Activated CD8-positive, alpha-beta T cell treated with anti-CD3 and anti-CD28 coated beads, Interleukin-2, amount 10 ng/mL, durations not matched to agents 7 days and 5 days (primary cell): ENCODE results near the gene BOD1. TPM values are rescaled to one million over a fixed set of nuclear protein-coding genes. Genes with fewer than 3 reads are reported as not detected.

Experiments used
- ATAC-seq: fragments of 150-1000 bp; cut with Tn5 transposase; one replicate; pipeline ENCODE4 v1.10.0; 2021; ENCODE audit warnings: moderate library complexity
- CTCF ChIA-PET: fragments of 350-600 bp; sonication (Branson Sonifier 250); formaldehyde crosslinking; loops from one replicate; lab custom pipeline; 2021; ENCODE audit warnings: antibody characterized with exemption; lab: Charles Lee
- POLR2A ChIA-PET: fragments of 350-600 bp; sonication (Branson Sonifier 250); formaldehyde crosslinking; loops from one replicate; lab custom pipeline; 2021; ENCODE audit warnings: antibody characterized with exemption; lab: Charles Lee
- DNase-seq: peaks from one replicate; pipeline ENCODE4 v3.0.0-alpha.2; 2020
- H3K27ac Mint-ChIP-seq: one replicate; pipeline ENCODE4 v1.8.0; 2021; ENCODE audit warnings: mild to moderate bottlenecking, mixed read lengths
- H3K27me3 Mint-ChIP-seq: one replicate; pipeline ENCODE4 v1.8.0; 2021; ENCODE audit warnings: low read depth, mixed read lengths
- H3K36me3 Mint-ChIP-seq: one replicate; pipeline ENCODE4 v1.8.0; 2021; ENCODE audit warnings: low read depth, mixed read lengths
- H3K4me1 Mint-ChIP-seq: one replicate; pipeline ENCODE4 v1.8.0; 2021; ENCODE audit warnings: low read depth, mixed read lengths
- H3K4me3 Mint-ChIP-seq: one replicate; pipeline ENCODE4 v1.8.0; 2021; ENCODE audit warnings: mild to moderate bottlenecking, mixed read lengths
- H3K9me3 Mint-ChIP-seq: one replicate; pipeline ENCODE4 v1.8.0; 2022; ENCODE audit warnings: mixed read lengths; ENCODE audit not compliant: insufficient read depth
- total RNA-seq, 2 experiments: library from RNA; stranded (reverse); gene quantifications; one replicate each; pipeline ENCODE4 v1.2.3, GENCODE V29; 2021

BOD1 gene
- total RNA-seq, 2 experiments from 2014 or later, result 14.0 to 20.3 TPM

GRCh38 chr5:173637340-173637739, 20.9 kb upstream of the BOD1 start:
- POLR2A ChIA-PET, result no interaction called here
- no peak for DNase-seq
- Mint-ChIP-seq H3K4me3 (no peak overlapping the region), H3K27me3 (no peaks in the 10 kb centered on the region), H3K36me3 (no peaks in the 10 kb centered on the region), H3K27ac (no peak overlapping the region), H3K9me3 (no peaks in the 10 kb centered on the region), H3K4me1 (no peaks in the 10 kb centered on the region)
- ATAC-seq, result no peak
- CTCF ChIA-PET, result no interaction called here

- no peaks in the 10 kb centered on the region for H3K27me3 Mint-ChIP-seq
- DNase-seq, result no peak
- no peak overlapping the region for H3K27ac Mint-ChIP-seq
- no peak overlapping the region for H3K4me3 Mint-ChIP-seq
- H3K9me3 Mint-ChIP-seq, result no peaks in the 10 kb centered on the region
- CTCF ChIA-PET, result no interaction called here
- H3K4me1 Mint-ChIP-seq, result no peaks in the 10 kb centered on the region
- ATAC-seq, result no peak
- POLR2A ChIA-PET, result no interaction called here
- no peaks in the 10 kb centered on the region for H3K36me3 Mint-ChIP-seq
These were observed 18.1 kb upstream of the BOD1 start for GRCh38 chr5:173634465-173634983.

- ChIA-PET CTCF (no interaction called here), POLR2A (no interaction called here)
- no peak for DNase-seq
- Mint-ChIP-seq H3K4me1 (no peaks in the 10 kb centered on the region), H3K4me3 (no peak overlapping the region), H3K36me3 (no peaks in the 10 kb centered on the region), H3K27ac (no peak overlapping the region), H3K9me3 (no peaks in the 10 kb centered on the region), H3K27me3 (no peaks in the 10 kb centered on the region)
- ATAC-seq, result no peak
These were observed 16.9 kb upstream of the BOD1 start for GRCh38 chr5:173633304-173633703.

GRCh38 chr5:173631478-173631877, 15.0 kb upstream of the BOD1 start:
- H3K36me3 Mint-ChIP-seq, result no peaks in the 10 kb centered on the region
- H3K4me1 Mint-ChIP-seq, result no peaks in the 10 kb centered on the region
- H3K27me3 Mint-ChIP-seq, result no peaks in the 10 kb centered on the region
- ATAC-seq (no peak), DNase-seq (no peak)
- H3K4me3 Mint-ChIP-seq, result no peak overlapping the region
- no peak overlapping the region for H3K27ac Mint-ChIP-seq
- CTCF ChIA-PET, result no interaction called here
- POLR2A ChIA-PET, result no interaction called here
- no peaks in the 10 kb centered on the region for H3K9me3 Mint-ChIP-seq

GRCh38 chr5:173630724-173631365, 14.4 kb upstream of the BOD1 start:
- Mint-ChIP-seq H3K4me1 (no peaks in the 10 kb centered on the region), H3K4me3 (no peak overlapping the region), H3K36me3 (no peaks in the 10 kb centered on the region), H3K27ac (no peak overlapping the region), H3K9me3 (no peaks in the 10 kb centered on the region), H3K27me3 (no peaks in the 10 kb centered on the region)
- ChIA-PET POLR2A (no interaction called here), CTCF (interaction anchor here (1.1 to 3.0 kb wide), 2 partner anchors 15 to 302 kb away, joined by 3 to 10 read pairs; partner anchors contain the start of gene BOD1)
- DNase-seq (no peak), ATAC-seq (no peak)

GRCh38 chr5:173629628-173630027, 13.2 kb upstream of the BOD1 start:
- Mint-ChIP-seq H3K9me3 (no peaks in the 10 kb centered on the region), H3K36me3 (no peaks in the 10 kb centered on the region), H3K4me1 (no peaks in the 10 kb centered on the region), H3K27ac (no peak overlapping the region), H3K27me3 (no peaks in the 10 kb centered on the region), H3K4me3 (no peak overlapping the region)
- DNase-seq (no peak), ATAC-seq (no peak)
- CTCF ChIA-PET, result interaction anchor here (0.7 to 3.0 kb wide), 5 partner anchors 13 to 343 kb away, joined by 3 to 10 read pairs (median 3); partner anchors contain the start of gene BOD1
- POLR2A ChIA-PET, result no interaction called here

- ChIA-PET POLR2A (no interaction called here), CTCF (interaction anchor here (3.0 kb wide), 1 partner anchor 12 kb away, joined by 10 read pairs; the partner anchor contains the start of gene BOD1)
- Mint-ChIP-seq H3K4me3 (no peak overlapping the region), H3K36me3 (no peaks in the 10 kb centered on the region), H3K4me1 (no peaks in the 10 kb centered on the region), H3K27ac (no peak overlapping the region), H3K27me3 (no peaks in the 10 kb centered on the region), H3K9me3 (no peaks in the 10 kb centered on the region)
- ATAC-seq (no peak), DNase-seq (no peak)
These were observed 12.1 kb upstream of the BOD1 start for GRCh38 chr5:173628501-173628900.

- no peak overlapping the region for H3K27ac Mint-ChIP-seq
- no peaks in the 10 kb centered on the region for H3K4me1 Mint-ChIP-seq
- no peaks in the 10 kb centered on the region for H3K27me3 Mint-ChIP-seq
- no peaks in the 10 kb centered on the region for H3K9me3 Mint-ChIP-seq
- H3K36me3 Mint-ChIP-seq, result no peaks in the 10 kb centered on the region
- ATAC-seq, result no peak
- DNase-seq, result no peak
- no peak overlapping the region for H3K4me3 Mint-ChIP-seq
- ChIA-PET CTCF (interaction anchor here (1.0 to 3.0 kb wide), 2 partner anchors 12 to 345 kb away, joined by 3 to 10 read pairs; partner anchors contain the start of gene BOD1), POLR2A (no interaction called here)
These were observed 11.5 kb upstream of the BOD1 start for GRCh38 chr5:173627860-173628392.

GRCh38 chr5:173627271-173627670, 10.8 kb upstream of the BOD1 start:
- no peak for ATAC-seq
- H3K27me3 Mint-ChIP-seq, result no peaks in the 10 kb centered on the region
- ChIA-PET CTCF (interaction anchor here (1.0 kb wide), 1 partner anchor 346 kb away, joined by 3 read pairs; no protein-coding TSS in a partner anchor), POLR2A (no interaction called here)
- no peaks in the 10 kb centered on the region for H3K9me3 Mint-ChIP-seq
- no peaks in the 10 kb centered on the region for H3K4me1 Mint-ChIP-seq
- no peak overlapping the region for H3K4me3 Mint-ChIP-seq
- H3K36me3 Mint-ChIP-seq, result no peaks in the 10 kb centered on the region
- DNase-seq, result no peak
- no peak overlapping the region for H3K27ac Mint-ChIP-seq

- ATAC-seq (no peak), DNase-seq (no peak)
- H3K4me3 Mint-ChIP-seq, result no peak overlapping the region
- ChIA-PET CTCF (interaction anchor here (3.2 kb wide), 1 partner anchor 10 kb away, joined by 12 read pairs; the partner anchor contains the start of gene BOD1), POLR2A (no interaction called here)
- H3K36me3 Mint-ChIP-seq, result no peaks in the 10 kb centered on the region
- no peaks in the 10 kb centered on the region for H3K4me1 Mint-ChIP-seq
- H3K27ac Mint-ChIP-seq, result no peak overlapping the region
- H3K27me3 Mint-ChIP-seq, result no peaks in the 10 kb centered on the region
- no peaks in the 10 kb centered on the region for H3K9me3 Mint-ChIP-seq
These were observed 10.0 kb upstream of the BOD1 start for GRCh38 chr5:173626505-173626820.

- DNase-seq (no peak), ATAC-seq (no peak)
- CTCF ChIA-PET, result interaction anchor here (1.2 to 3.2 kb wide), 2 partner anchors 10 to 347 kb away, joined by 5 to 12 read pairs; partner anchors contain the start of gene BOD1
- Mint-ChIP-seq H3K9me3 (no peaks in the 10 kb centered on the region), H3K4me1 (no peaks in the 10 kb centered on the region), H3K36me3 (no peaks in the 10 kb centered on the region), H3K27ac (no peak overlapping the region), H3K4me3 (no peak overlapping the region), H3K27me3 (no peaks in the 10 kb centered on the region)
- POLR2A ChIA-PET, result no interaction called here
These were observed 9.4 kb upstream of the BOD1 start for GRCh38 chr5:173625673-173626504.
